Gastrocnemius medialis (tissue), 4 donors: ENCODE measurements around the gene ZNF860. TPM values are rescaled to one million over a fixed set of nuclear protein-coding genes. Genes with fewer than 3 reads are reported as not detected.
"Not testable (repeated sequence)": the region's sequence is repeated elsewhere in the genome, so short reads cannot be mapped to it uniquely, and the experiment has no call there.

Experiments used
- ATAC-seq, 2 donors: fragments of 150-250 bp; one replicate each; pipeline ENCODE4 v1.9.1; 2016
- DNase-seq, 2 donors: peaks; one replicate each; pipeline ENCODE4 v3.0.0-alpha.2; 2019
- H3K27ac ChIP-seq, 4 donors: fragments of 200-600 bp; sonication (generic); 1 replicate in 1 of 4; 2 replicates in 3 of 4; pipeline ENCODE4 v1.5.1; 2016 to 2018; ENCODE audit warnings: mild to moderate bottlenecking in 2 of 4, moderate library complexity in 1 of 4
- H3K27me3 ChIP-seq, 3 donors: fragments of 200-600 bp; sonication (generic) in 2 of 3; 1 replicate in 1 of 3; 2 replicates in 2 of 3; pipeline versions ENCODE4 v1.5.1 to v1.6.0; 2016 to 2019; ENCODE audit warnings: mild to moderate bottlenecking in 1 of 3, moderate library complexity in 1 of 3
- H3K36me3 ChIP-seq, 2 donors: fragments of 200-600 bp; sonication (generic) in 1 of 2; one replicate each; pipeline ENCODE4 v1.5.1; 2017 to 2018
- H3K4me1 ChIP-seq, 2 donors: fragments of 200-600 bp; sonication (generic) in 1 of 2; one replicate each; pipeline ENCODE4 v1.5.1; 2016 to 2017; ENCODE audit warnings: mild to moderate bottlenecking in 2 of 2
- H3K4me3 ChIP-seq, 4 donors: fragments of 200-600 bp; sonication (generic) in 3 of 4; 1 replicate in 1 of 4; 2 replicates in 3 of 4; pipeline ENCODE4 v1.5.1; 2016 to 2019; ENCODE audit warnings: mild to moderate bottlenecking in 2 of 4
- H3K9me3 ChIP-seq, 3 donors: fragments of 200-600 bp; sonication (generic) in 2 of 3; 1 replicate in 1 of 3; 2 replicates in 2 of 3; pipeline ENCODE4 v1.5.1; 2016 to 2019
- CTCF ChIP-seq, 5 experiments: fragments of 450-650 bp in 3 of 5; fragments of 200-600 bp in 2 of 5; sonication (generic) in 2 of 5; IDR thresholded peaks in 4 of 5; conservative IDR thresholded peaks in 1 of 5; 1 replicate in 4 of 5; 2 replicates in 1 of 5; pipeline ENCODE4 v1.5.1; 2016 to 2019; ENCODE audit warnings: antibody characterized with exemption in 5 of 5, mild to moderate bottlenecking in 3 of 5, moderate library complexity in 3 of 5
- POLR2A ChIP-seq, 2 donors: fragments of 450-650 bp; IDR thresholded peaks; one replicate each; pipeline ENCODE4 v1.6.1; 2017; ENCODE audit warnings: antibody characterized with exemption in 2 of 2, mild to moderate bottlenecking in 2 of 2, moderate library complexity in 2 of 2
- in situ Hi-C, 4 donors: fragments of 200-750 bp; cut with MboI; loops; one replicate each; pipeline versions ENCODE4 v1.15.0 to v1.8.0; 2017; ENCODE audit warnings: low sequenced_read_pairs in 4 of 4
- intact Hi-C: fragments of 100-400 bp; cut with DNase I; formaldehyde crosslinking; loops from one replicate; pipeline ENCODE4 v1.15.1; 2023; ENCODE audit warnings: low total_unique reads
- total RNA-seq, 4 donors: library from RNA; depleted of rRNA; stranded (reverse); fragments of >200 nt; gene quantifications; one replicate each; pipeline versions ENCODE4 v1.1.0 to v1.2.3, GENCODE V29; 2016

The ZNF860 gene
- total RNA-seq, 4 donors from 2014 or later = 0.07 TPM; not detected in 3

GRCh38 chr3:31984321-31984720 lies 2.8 kb downstream of the ZNF860 start:
- DNase-seq (no peak), ATAC-seq (no peak)
- H3K36me3 ChIP-seq = no peaks in the 10 kb centered on the region
- no peaks in the 10 kb centered on the region for H3K27me3 ChIP-seq
- H3K4me3 ChIP-seq = no peak overlapping the region
- intact Hi-C loops (no loop called here), in situ Hi-C loops (no loop called here)
- peaks cover 9 to 11% of the 10 kb centered on the region in 2 donors for H3K4me1 ChIP-seq
- H3K27ac ChIP-seq = no peak overlapping the region
- TF ChIP-seq POLR2A (IDR thresholded peaks at IDR 0.05) (no peak), CTCF (IDR thresholded peaks at IDR 0.05 in 4 of 5, conservative IDR thresholded peaks at IDR 0.05 in 1 of 5) (no peak)
- H3K9me3 ChIP-seq = no peaks in the 10 kb centered on the region

GRCh38 chr3:31985831-31986230 lies 4.3 kb downstream of the ZNF860 start:
- ATAC-seq = no peak
- H3K4me1 ChIP-seq = peaks cover 0 to 5% of the 10 kb centered on the region in 2 donors
- in situ Hi-C loops = no loop called here

GRCh38 chr3:31988271-31988670 lies 6.7 kb downstream of the ZNF860 start:
- ATAC-seq (no peak), DNase-seq (no peak)
- Histone ChIP-seq H3K9me3 (no peaks in the 10 kb centered on the region), H3K27ac (no peak overlapping the region), H3K27me3 (no peaks in the 10 kb centered on the region), H3K4me1 (no peaks in the 10 kb centered on the region), H3K4me3 (no peak overlapping the region), H3K36me3 (no peaks in the 10 kb centered on the region)
- intact Hi-C loops (no loop called here), in situ Hi-C loops (no loop called here)
- TF ChIP-seq CTCF (IDR thresholded peaks at IDR 0.05 in 4 of 5, conservative IDR thresholded peaks at IDR 0.05 in 1 of 5) (no peak), POLR2A (IDR thresholded peaks at IDR 0.05) (no peak)

More at GRCh38 chr3:31985831-31986230, 4.3 kb downstream of the ZNF860 start:
- TF ChIP-seq POLR2A (IDR thresholded peaks at IDR 0.05) (no peak), CTCF (IDR thresholded peaks at IDR 0.05 in 4 of 5, conservative IDR thresholded peaks at IDR 0.05 in 1 of 5) (no peak)
- no peak overlapping the region for H3K27ac ChIP-seq
- intact Hi-C loops = no loop called here
- DNase-seq = no peak
- no peak overlapping the region for H3K4me3 ChIP-seq
- H3K9me3 ChIP-seq = no peaks in the 10 kb centered on the region
- no peaks in the 10 kb centered on the region for H3K27me3 ChIP-seq
- no peaks in the 10 kb centered on the region for H3K36me3 ChIP-seq

- H3K9me3 ChIP-seq, in situ Hi-C loops, H3K4me3 ChIP-seq, DNase-seq, H3K36me3 ChIP-seq, intact Hi-C loops, H3K27ac ChIP-seq, H3K4me1 ChIP-seq, H3K27me3 ChIP-seq, ATAC-seq: not testable (repeated sequence)
Measured at GRCh38 chr3:31992995-31993394, 11.4 kb downstream of the ZNF860 start.

- ATAC-seq = no peak
- no peak for TF ChIP-seq POLR2A (IDR thresholded peaks at IDR 0.05)
- TF ChIP-seq CTCF (IDR thresholded peaks at IDR 0.05 in 4 of 5, conservative IDR thresholded peaks at IDR 0.05 in 1 of 5) = no peak
- Histone ChIP-seq H3K4me1 (no peaks in the 10 kb centered on the region), H3K4me3 (no peak overlapping the region), H3K27ac (no peak overlapping the region), H3K27me3 (no peaks in the 10 kb centered on the region), H3K36me3 (no peaks in the 10 kb centered on the region), H3K9me3 (no peaks in the 10 kb centered on the region)
- DNase-seq = no peak
- in situ Hi-C loops = no loop called here
- intact Hi-C loops = no loop called here
Measured at GRCh38 chr3:31993843-31994242, 12.3 kb downstream of the ZNF860 start.

GRCh38 chr3:31995026-31995425 lies 13.5 kb downstream of the ZNF860 start:
- H3K9me3 ChIP-seq, H3K36me3 ChIP-seq, ATAC-seq, H3K4me3 ChIP-seq, H3K4me1 ChIP-seq, intact Hi-C loops, in situ Hi-C loops, DNase-seq, H3K27ac ChIP-seq, H3K27me3 ChIP-seq: not testable (repeated sequence)
